GM18861 (cell line): ENCODE data around the gene ARAP1.
A peak's percentile ranks its signal among the peaks of the same experiment; 100 is the strongest.

ENCODE experiments used
- ATAC-seq: cut with Tn5 transposase; IDR thresholded peaks from one replicate; pipeline ENCODE4 v1.9.1; 2021; ENCODE audit not compliant: unreplicated experiment

ARAP1 gene

GRCh38 chr11:72725724-72726028, 26.5 kb downstream of the ARAP1 start:
- no peak for ATAC-seq

GRCh38 chr11:72724851-72725723, 27.1 kb downstream of the ARAP1 start:
- ATAC-seq: no peak

- ATAC-seq: no peak
Observed at GRCh38 chr11:72724021-72724551, 28.1 kb downstream of the ARAP1 start.

GRCh38 chr11:72723508-72723907, 28.7 kb downstream of the ARAP1 start:
- ATAC-seq: no peak

GRCh38 chr11:72722050-72722748, 30.0 kb downstream of the ARAP1 start:
- ATAC-seq: peak; percentile 63

- ATAC-seq: no peak
Observed at GRCh38 chr11:72721689-72722049, 30.5 kb downstream of the ARAP1 start.

- ATAC-seq: no peak
Observed at GRCh38 chr11:72721276-72721675, 30.9 kb downstream of the ARAP1 start.

GRCh38 chr11:72720784-72721183, 31.4 kb downstream of the ARAP1 start:
- no peak for ATAC-seq

GRCh38 chr11:72720047-72720446, 32.2 kb downstream of the ARAP1 start:
- ATAC-seq: no peak

- no peak for ATAC-seq
Observed at GRCh38 chr11:72719551-72719950, 32.7 kb downstream of the ARAP1 start.

GRCh38 chr11:72719144-72719543, 33.1 kb downstream of the ARAP1 start:
- no peak for ATAC-seq

GRCh38 chr11:72718101-72718501, 34.1 kb downstream of the ARAP1 start:
- ATAC-seq: no peak

- no peak for ATAC-seq
Observed at GRCh38 chr11:72716788-72717435, 35.3 kb downstream of the ARAP1 start.

- ATAC-seq: no peak
Observed at GRCh38 chr11:72716290-72716689, 35.9 kb downstream of the ARAP1 start.

GRCh38 chr11:72712841-72713240, 39.4 kb downstream of the ARAP1 start:
- ATAC-seq: no peak

- no peak for ATAC-seq
Observed at GRCh38 chr11:72712168-72712751, 39.9 kb downstream of the ARAP1 start.

- ATAC-seq: no peak
Observed at GRCh38 chr11:72711141-72711540, 41.1 kb downstream of the ARAP1 start.

- no peak for ATAC-seq
Observed at GRCh38 chr11:72710278-72710677, 41.9 kb downstream of the ARAP1 start.

- no peak for ATAC-seq
Observed at GRCh38 chr11:72709478-72710238, 42.5 kb downstream of the ARAP1 start.

GRCh38 chr11:72707032-72707431, 45.2 kb downstream of the ARAP1 start:
- no peak for ATAC-seq

- no peak for ATAC-seq
Observed at GRCh38 chr11:72706579-72706978, 45.6 kb downstream of the ARAP1 start.
